ENCODE data around the gene CAMKK1.

The CAMKK1 gene

GRCh38 chr17:3896108-3896967 is 3.5 kb upstream of the CAMKK1 start:
- DNase-seq (ENCODE audit: low spot score), result no peak

GRCh38 chr17:3895354-3895753 is 2.5 kb upstream of the CAMKK1 start:
- DNase-seq (ENCODE audit: low spot score), result no peak

DNA sequence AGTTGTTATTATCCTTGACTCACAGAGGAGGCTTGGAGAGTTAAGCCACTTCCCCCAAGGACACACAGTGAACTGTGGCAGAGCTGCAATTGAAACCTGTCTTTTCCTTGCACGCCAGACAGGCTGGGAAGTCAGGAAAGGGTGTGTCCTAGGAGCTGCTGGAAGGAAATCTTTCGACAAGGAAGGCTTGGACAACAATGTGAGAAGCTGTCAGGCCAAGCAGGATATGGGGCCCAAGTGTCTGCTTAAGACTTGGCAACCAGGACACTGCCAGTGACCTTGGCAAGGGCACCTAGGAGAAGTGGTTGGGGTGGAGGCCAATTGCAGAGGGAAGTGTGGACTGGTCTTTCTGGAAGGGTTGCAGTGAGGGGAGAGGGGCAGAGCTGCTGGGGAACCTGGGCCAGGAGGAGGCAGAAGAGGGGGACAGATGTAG is 2.1 kb upstream of the CAMKK1 start:
- no peak for DNase-seq (ENCODE audit: low spot score)

- no peak for DNase-seq (ENCODE audit: low spot score)
Observed at GRCh38 chr17:3894188-3894587, 1.3 kb upstream of the CAMKK1 start.

DNA sequence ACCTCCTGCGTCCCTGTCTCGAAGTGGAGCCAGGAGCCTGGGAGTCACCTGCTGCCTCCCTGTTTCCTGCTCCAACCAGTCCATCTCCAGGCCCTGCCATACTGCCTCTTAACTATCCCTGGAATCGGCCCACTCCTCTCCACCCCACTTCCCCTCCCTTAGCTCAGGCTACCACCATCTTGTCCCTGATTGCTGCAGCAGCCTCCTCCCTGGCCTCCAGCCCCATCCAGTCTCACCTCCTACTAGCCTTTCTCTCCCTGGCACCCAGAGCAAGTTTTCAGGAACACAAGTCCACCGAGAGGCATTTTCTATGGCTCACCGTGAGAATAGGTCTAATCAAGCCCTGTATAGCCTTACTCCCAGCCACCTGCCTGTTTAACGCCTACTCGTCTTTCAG is 865 bp upstream of the CAMKK1 start:
- no peak for DNase-seq (ENCODE audit: low spot score)

- no peak for DNase-seq (ENCODE audit: low spot score)
Observed at GRCh38 chr17:3892095-3892998, 506 bp downstream of the CAMKK1 start.

DNA sequence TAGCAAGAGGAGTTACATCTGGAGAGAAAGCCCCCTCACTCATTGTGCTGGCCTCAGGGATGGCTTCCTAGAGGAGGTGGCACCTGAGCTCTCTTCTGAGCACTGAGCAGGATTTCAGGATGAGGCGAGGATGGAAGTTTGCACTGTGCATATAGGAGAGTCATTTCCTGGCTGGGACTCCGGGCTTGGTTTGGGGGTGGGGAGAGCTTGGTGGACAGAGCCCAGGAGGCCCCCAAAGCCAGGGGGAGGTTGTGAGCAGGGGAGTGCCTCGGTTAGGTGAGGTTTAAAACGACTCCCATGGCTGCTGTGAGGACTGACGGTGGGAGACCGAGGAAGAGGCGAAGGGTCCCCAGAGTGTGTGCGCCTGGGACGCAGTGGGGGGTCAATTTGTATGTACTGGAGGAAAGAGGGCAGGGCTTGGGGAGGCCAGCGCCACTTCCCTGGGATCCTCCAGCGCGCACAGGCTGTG is 1.2 kb downstream of the CAMKK1 start:
- DNase-seq (ENCODE audit: low spot score), result no peak

GRCh38 chr17:3890878-3891219 is 2.0 kb downstream of the CAMKK1 start:
- DNase-seq (ENCODE audit: low spot score), result no peak

- DNase-seq (ENCODE audit: low spot score), result no peak
Observed at GRCh38 chr17:3890082-3890877, 2.6 kb downstream of the CAMKK1 start.

DNA sequence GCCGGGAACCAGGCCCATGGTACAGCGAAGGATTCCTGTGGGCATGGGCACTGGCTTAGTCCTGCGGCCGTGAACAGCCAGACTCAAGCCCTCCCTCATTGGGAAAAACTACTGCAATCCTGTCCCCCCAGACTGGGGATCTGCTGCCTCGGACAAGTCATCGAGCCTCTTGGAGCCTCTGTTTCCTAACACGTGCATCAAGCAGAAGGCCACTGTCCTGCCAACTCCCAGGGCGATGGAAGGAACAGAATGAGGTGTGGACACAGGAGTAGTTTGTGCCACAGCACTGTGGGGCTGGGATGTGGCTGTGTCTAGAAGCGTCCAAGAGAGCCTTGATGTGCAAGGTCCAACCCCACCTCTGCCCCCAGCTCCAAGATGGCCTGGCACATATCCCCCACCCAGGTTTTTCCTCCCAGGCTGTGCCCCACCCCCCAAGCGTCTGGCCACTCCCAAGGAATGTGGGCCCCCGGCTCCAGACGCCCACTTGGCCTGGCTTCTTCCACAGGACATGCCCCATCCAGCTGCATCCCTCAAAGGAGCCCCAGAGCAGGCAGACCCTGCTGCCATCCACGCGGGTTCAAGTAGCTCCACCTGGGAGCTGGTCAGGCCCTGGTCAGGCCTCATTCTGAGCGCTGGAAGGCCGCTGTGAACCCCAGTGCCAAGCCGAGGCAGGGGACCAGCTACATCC is 3.4 kb downstream of the CAMKK1 start:
- DNase-seq (ENCODE audit: low spot score), result no peak

GRCh38 chr17:3888343-3889171 is 4.3 kb downstream of the CAMKK1 start:
- DNase-seq (ENCODE audit: low spot score), result no peak

- no peak for DNase-seq (ENCODE audit: low spot score)
Observed at GRCh38 chr17:3887804-3888203, 5.0 kb downstream of the CAMKK1 start.

DNA sequence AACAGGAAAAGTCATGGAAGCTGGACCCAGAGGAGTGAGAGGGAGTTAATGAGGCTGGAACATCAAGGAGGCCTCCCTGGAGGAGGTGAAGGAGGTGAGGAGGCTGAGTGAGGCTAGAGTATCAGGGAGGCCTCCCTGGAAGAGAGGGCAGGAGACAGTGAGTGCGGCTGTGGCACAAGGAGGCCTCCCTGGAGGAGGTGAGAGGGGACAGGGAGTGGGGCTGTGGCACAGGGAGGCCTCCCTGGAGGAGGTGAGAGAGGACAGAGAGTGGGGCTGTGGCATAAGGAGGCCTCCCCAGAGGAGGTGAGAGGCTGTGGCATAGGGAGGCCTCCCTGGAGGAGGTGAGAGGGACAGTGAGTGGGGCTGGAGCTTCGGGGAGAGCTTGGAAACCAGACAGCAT is 5.5 kb downstream of the CAMKK1 start:
- DNase-seq (ENCODE audit: low spot score), result no peak

DNA sequence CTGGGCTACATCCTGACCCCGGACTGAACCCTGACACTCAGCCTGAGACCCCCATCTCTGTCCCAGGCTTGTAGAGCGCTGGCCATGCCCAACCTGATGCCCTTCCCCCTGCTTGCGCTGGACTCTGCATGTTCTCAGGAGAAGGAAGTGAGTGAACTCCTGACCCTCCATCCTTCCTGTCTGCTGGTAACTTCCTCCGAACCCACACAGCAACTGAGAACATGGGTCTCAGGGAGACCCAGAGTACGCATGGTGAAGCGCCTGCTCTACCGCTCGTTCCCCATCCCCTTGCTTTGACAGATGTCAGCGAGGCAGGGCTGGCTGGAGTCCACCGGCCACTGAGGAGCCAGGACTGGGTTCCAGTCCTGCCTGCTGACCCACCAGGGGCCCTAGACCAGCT is 6.1 kb downstream of the CAMKK1 start:
- no peak for DNase-seq (ENCODE audit: low spot score)

- DNase-seq (ENCODE audit: low spot score), result no peak
Observed at GRCh38 chr17:3885970-3886369, 6.9 kb downstream of the CAMKK1 start.

- no peak for DNase-seq (ENCODE audit: low spot score)
Observed at GRCh38 chr17:3885271-3885670, 7.6 kb downstream of the CAMKK1 start.

DNA sequence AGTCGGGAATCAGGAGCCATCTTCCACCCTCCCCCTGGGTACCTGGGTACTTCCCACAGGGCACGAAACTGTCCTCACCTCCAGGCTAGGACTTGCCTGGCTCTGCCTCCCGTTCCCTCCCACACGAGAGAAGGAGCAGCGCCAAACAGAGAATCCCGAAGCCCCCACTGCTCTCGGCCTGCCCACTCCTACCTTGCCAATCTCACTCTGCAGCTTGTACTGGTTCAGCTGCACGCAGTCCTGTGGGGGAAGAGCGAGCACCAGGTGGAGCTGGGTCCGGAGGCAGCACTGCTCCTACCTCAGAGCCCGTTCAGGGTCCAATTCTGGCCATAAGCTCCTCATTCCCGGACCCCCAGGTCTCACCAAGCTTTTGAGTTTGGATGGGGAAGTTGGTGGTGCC is 8.7 kb downstream of the CAMKK1 start:
- DNase-seq (ENCODE audit: low spot score), result no peak

DNA sequence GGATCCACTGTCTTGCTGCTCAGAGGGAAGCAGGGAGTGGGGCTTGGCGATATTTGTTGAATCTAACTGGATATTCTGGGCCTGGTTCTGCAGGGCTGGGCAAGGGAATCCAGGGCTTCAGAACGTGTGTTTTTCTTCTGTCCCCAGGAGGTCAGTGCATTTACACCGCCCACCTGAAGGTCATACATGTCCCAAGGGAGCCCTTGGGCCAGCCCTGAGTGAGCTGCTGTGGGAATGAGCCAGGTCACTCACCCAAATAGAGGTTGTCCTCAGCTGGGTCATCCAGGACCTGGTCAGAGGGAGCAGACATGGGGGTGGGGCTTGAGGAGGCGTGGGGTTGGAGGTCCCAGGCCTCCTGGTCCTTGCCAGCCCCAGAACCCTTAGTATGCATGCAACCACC is 10.6 kb downstream of the CAMKK1 start:
- DNase-seq (ENCODE audit: low spot score), result no peak

DNA sequence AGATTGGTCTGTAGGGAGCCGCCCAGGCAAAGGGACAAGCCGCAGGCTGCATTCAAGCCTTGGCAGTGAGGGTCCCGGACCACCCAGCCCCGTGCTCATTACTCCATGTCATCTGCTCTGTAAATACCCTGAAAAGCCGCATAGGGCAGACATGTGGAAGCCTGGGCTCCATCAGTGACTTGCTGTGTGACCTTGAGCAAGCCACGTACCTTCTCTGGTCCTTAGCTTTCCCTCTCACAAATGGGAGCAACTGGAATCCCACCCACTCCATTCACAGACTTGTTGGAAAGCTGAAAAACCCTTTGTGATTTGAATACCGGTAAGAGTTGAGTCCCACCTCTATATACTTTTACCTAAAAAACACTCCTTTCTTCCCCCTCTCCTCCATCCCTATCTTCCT is 11.9 kb downstream of the CAMKK1 start:
- no peak for DNase-seq (ENCODE audit: low spot score)

DNA sequence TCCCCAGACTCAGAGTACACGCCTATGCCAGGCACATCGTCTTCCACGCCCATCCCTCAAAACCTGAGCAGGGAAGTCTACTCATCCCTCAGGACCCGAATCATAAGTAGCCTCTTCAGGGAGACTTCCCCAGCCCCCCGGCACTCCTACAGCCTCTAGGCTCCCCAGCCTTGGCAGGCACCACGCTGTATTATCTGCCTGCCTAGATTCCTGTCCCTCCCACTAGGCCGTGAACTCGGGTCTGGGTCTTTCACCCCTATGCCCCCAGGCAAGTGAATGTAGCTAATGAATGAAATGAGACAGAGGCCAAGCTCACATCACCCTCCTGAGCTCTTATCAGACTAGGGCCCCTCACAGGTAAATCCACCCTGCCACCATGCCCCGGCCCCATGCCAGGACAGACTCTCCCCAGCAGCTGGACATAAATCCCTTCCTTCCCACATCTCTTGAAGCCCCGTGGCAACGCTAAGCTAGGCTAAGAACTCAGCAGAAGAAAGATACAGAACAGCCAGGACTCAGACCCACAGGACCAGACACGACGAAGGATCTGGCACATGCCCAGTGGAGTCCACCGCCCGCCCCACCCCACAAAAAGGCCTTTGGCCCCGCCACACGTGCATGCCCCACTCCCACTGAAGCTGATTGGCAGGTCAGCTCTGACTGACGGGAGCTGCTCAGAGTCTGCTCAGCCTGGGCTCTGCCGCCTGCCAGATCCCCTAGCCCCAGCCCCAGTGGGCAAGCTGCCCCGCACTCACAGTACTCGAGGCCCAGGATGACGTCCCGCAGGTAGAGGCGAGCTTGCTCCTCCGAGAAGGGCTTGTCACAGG is 13.0 kb downstream of the CAMKK1 start:
- DNase-seq (ENCODE audit: low spot score), result no peak
